Parathyroid adenoma (tissue), 2 donors: Measurements from ENCODE around the gene NANOS3.

Experiments
- H2AFZ ChIP-seq: fragments of 300-600 bp; sonication (generic); one replicate; pipeline ENCODE4 v1.7.0; 2017; ENCODE audit warnings: antibody characterized with exemption, mild to moderate bottlenecking
- H3K27ac ChIP-seq: fragments of 300-600 bp; sonication (generic); one replicate; pipeline ENCODE4 v1.7.0; 2017
- H3K27me3 ChIP-seq: fragments of 300-600 bp; sonication (generic); one replicate; pipeline ENCODE4 v1.7.0; 2017; ENCODE audit warnings: low read length; ENCODE audit not compliant: control insufficient read depth, insufficient read depth
- H3K36me3 ChIP-seq: fragments of 300-600 bp; sonication (generic); one replicate; pipeline ENCODE4 v1.7.0; 2017; ENCODE audit warnings: low read length; ENCODE audit not compliant: control insufficient read depth, insufficient read depth
- H3K4me1 ChIP-seq: fragments of 300-600 bp; sonication (generic); one replicate; pipeline ENCODE4 v1.7.0; 2017; ENCODE audit warnings: control low read depth
- H3K4me2 ChIP-seq: fragments of 300-600 bp; sonication (generic); one replicate; pipeline ENCODE4 v1.7.0; 2017; ENCODE audit warnings: low read length
- H3K4me3 ChIP-seq: fragments of 300-600 bp; sonication (generic); one replicate; pipeline ENCODE4 v1.7.0; 2017; ENCODE audit warnings: low read depth, low read length
- H3K79me2 ChIP-seq: fragments of 300-600 bp; sonication (generic); one replicate; pipeline ENCODE4 v1.7.0; 2017; ENCODE audit warnings: control low read depth
- H3K9ac ChIP-seq: fragments of 300-600 bp; sonication (generic); one replicate; pipeline ENCODE4 v1.7.0; 2017; ENCODE audit warnings: mild to moderate bottlenecking
- H3K9me3 ChIP-seq: fragments of 300-600 bp; sonication (generic); one replicate; pipeline ENCODE4 v1.7.0; 2017; ENCODE audit warnings: low read length; ENCODE audit not compliant: control insufficient read depth
- TF ChIP-seq, protein P1 (sequence below): fragments of 300-600 bp; sonication (generic); IDR thresholded peaks from one replicate; pipeline ENCODE4 v1.7.0; 2017; ENCODE audit warnings: antibody characterized with exemption, mild to moderate bottlenecking
- donor health status: primary hyperparathyroidism.

NANOS3 gene

GRCh38 chr19:13872695-13873389 is 4.1 kb upstream of the NANOS3 start:
- H3K4me3 ChIP-seq: no peak overlapping the region
- no peak overlapping the region for H3K27ac ChIP-seq

GRCh38 chr19:13873834-13874515 is 3.0 kb upstream of the NANOS3 start:
- Histone ChIP-seq H3K79me2 (no peaks in the 10 kb centered on the region), H3K27ac (no peak overlapping the region), H3K9ac (no peak overlapping the region), H2AFZ (no peak overlapping the region), H3K9me3 (no peaks in the 10 kb centered on the region), H3K4me2 (no peak overlapping the region), H3K4me3 (no peak overlapping the region), H3K27me3 (no peaks in the 10 kb centered on the region), H3K4me1 (no peaks in the 10 kb centered on the region), H3K36me3 (no peaks in the 10 kb centered on the region)
- TF ChIP-seq, protein P1, sequence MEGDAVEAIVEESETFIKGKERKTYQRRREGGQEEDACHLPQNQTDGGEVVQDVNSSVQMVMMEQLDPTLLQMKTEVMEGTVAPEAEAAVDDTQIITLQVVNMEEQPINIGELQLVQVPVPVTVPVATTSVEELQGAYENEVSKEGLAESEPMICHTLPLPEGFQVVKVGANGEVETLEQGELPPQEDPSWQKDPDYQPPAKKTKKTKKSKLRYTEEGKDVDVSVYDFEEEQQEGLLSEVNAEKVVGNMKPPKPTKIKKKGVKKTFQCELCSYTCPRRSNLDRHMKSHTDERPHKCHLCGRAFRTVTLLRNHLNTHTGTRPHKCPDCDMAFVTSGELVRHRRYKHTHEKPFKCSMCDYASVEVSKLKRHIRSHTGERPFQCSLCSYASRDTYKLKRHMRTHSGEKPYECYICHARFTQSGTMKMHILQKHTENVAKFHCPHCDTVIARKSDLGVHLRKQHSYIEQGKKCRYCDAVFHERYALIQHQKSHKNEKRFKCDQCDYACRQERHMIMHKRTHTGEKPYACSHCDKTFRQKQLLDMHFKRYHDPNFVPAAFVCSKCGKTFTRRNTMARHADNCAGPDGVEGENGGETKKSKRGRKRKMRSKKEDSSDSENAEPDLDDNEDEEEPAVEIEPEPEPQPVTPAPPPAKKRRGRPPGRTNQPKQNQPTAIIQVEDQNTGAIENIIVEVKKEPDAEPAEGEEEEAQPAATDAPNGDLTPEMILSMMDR: no peak

More at GRCh38 chr19:13872695-13873389, 4.1 kb upstream of the NANOS3 start:
- H3K79me2 ChIP-seq: no peaks in the 10 kb centered on the region
- H3K4me2 ChIP-seq: peak overlapping the region; percentile 35
- peak overlapping the region; percentile 83 for H2AFZ ChIP-seq
- no peaks in the 10 kb centered on the region for H3K36me3 ChIP-seq
- TF ChIP-seq, protein P1: peak; percentile 16
- no peaks in the 10 kb centered on the region for H3K4me1 ChIP-seq
- H3K27me3 ChIP-seq: no peaks in the 10 kb centered on the region
- no peaks in the 10 kb centered on the region for H3K9me3 ChIP-seq
- H3K9ac ChIP-seq: no peak overlapping the region

DNA sequence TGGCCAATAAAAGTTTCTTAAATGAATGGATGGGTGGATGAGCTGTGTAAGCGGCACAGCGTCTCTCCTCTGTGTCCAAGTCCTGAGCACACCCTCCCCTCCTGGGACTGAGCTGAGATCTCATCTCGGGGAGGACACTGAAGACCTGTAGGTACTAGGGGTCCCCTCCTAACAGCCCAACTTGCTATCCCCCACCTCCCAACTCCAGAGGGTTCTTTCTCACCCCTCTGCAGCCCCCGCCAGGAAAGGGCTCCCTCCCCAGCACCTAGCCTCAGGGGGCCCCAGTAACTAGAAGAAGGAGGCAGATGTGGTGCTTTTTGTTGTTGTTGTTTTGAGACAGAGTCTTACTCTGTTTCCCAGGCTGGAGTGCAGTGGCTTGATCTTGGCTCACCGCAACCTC is 1.1 kb upstream of the NANOS3 start:
- Histone ChIP-seq H3K4me1 (peaks cover 4% of the 10 kb centered on the region), H2AFZ (no peak overlapping the region), H3K27me3 (no peaks in the 10 kb centered on the region), H3K4me3 (no peak overlapping the region), H3K79me2 (no peaks in the 10 kb centered on the region), H3K4me2 (no peak overlapping the region), H3K36me3 (no peaks in the 10 kb centered on the region), H3K9ac (no peak overlapping the region), H3K27ac (no peak overlapping the region), H3K9me3 (no peaks in the 10 kb centered on the region)
- TF ChIP-seq, protein P1: no peak

- Histone ChIP-seq H3K9me3 (no peaks in the 10 kb centered on the region), H3K4me3 (no peak overlapping the region), H3K79me2 (no peaks in the 10 kb centered on the region), H3K27me3 (no peaks in the 10 kb centered on the region), H2AFZ (no peak overlapping the region), H3K4me1 (peaks cover 7% of the 10 kb centered on the region), H3K9ac (no peak overlapping the region), H3K36me3 (no peaks in the 10 kb centered on the region), H3K4me2 (no peak overlapping the region), H3K27ac (no peak overlapping the region)
- TF ChIP-seq, protein P1: no peak
Measured at GRCh38 chr19:13877303-13877702, 369 bp downstream of the NANOS3 start.
